SW480 (cell line): ENCODE measurements around the gene SLC22A1.
"Not testable (repeated sequence)": the region's sequence is repeated elsewhere in the genome, so short reads cannot be mapped to it uniquely, and the experiment has no call there.

Source experiments
- DNase-seq: peaks from one replicate; pipeline ENCODE4 v3.0.0-alpha.2; 2016; ENCODE audit warnings: low spot score

The SLC22A1 gene

GRCh38 chr6:160124007-160124406, 2.4 kb downstream of the SLC22A1 start:
- no peak for DNase-seq

- no peak for DNase-seq
These were observed 3.0 kb downstream of the SLC22A1 start for GRCh38 chr6:160124605-160125004.

DNA sequence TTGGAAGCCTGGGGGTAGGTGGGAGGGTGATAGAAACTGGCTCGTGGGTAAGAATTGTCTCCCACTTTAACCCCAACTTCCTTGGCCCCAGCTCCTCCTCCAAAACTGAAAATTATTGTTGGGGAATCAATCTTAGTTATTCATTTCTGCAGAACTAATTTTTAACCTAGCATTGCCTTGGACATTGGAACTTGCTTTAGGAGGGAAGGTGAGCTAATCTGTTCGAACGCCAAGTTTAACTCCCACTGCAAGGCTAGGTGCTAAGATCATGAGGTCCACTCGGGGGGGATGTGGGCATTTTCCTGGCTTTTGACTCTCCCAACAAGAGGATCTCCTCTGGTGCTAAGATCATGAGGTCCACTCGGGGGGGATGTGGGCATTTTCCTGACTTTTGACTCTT, 3.5 kb downstream of the SLC22A1 start:
- DNase-seq: not testable (repeated sequence)

DNA sequence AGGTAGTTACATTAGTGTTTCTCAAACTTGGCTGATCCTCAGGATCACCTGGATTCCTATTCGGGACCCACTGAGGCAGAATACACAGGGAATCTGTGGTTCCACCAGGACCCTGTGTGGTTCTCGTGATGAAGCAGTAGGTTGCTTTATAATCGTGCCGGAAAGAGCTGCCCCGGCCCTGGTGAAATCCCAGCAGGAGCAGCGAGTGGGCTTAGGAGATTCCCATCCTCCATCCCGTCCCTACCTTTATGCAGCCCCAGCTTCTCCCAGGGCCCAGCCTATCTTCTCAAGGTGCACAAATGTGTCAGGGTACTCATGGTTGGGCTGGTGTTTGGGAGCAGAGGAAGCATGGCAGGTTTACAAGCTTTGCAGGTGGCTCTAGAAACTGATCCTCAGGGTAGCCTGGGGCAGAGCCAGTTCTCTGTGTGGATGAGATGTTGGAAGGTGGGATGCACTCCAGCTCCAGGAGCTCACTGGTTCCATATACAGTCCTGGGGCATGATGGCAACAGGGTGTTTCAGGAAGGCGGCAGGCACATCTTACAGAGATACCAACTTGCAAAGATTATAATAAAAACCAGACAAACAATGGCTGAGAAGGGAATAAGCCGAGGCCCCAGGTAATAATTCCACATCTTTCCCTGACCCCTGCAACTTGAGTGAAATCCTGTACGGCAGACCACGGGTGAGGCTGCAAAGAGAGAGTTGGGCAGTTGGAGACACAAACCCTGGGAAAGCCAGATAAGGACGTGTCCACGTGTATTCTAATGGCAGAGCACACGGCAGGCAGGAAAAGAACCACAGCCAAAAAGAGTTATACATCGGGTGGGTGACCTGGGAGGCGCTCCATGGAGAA, 5.9 kb downstream of the SLC22A1 start:
- DNase-seq: no peak

DNA sequence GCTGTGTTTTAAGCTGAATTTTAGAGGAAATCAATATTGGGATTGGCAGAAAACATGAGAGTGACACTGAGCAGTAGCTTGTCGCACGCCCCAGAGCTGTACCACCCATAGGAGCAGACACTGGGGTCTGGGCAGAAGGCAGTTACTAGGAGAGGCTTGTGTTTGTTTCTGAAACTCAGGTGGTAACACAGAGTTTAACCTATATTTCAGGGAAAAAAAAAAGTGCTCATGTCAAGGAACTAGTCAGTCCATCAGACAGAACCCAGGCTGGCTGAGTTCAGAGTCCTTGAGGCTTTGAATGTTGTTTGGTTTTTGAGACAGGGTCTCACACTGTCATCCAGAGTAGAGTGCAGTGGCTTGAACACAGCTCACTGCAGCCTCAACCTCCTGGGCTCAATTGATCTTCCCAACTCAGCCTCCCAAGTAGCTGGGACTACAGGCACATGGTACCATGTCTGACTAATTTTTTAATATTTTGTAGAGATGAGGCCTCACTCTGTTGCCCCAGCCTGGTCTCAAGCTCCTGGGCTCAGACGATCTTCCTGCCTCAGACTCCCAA, 6.6 kb downstream of the SLC22A1 start:
- no peak for DNase-seq

GRCh38 chr6:160128879-160129516, 7.4 kb downstream of the SLC22A1 start:
- DNase-seq: no peak

GRCh38 chr6:160129881-160130615, 8.4 kb downstream of the SLC22A1 start:
- no peak for DNase-seq

DNA sequence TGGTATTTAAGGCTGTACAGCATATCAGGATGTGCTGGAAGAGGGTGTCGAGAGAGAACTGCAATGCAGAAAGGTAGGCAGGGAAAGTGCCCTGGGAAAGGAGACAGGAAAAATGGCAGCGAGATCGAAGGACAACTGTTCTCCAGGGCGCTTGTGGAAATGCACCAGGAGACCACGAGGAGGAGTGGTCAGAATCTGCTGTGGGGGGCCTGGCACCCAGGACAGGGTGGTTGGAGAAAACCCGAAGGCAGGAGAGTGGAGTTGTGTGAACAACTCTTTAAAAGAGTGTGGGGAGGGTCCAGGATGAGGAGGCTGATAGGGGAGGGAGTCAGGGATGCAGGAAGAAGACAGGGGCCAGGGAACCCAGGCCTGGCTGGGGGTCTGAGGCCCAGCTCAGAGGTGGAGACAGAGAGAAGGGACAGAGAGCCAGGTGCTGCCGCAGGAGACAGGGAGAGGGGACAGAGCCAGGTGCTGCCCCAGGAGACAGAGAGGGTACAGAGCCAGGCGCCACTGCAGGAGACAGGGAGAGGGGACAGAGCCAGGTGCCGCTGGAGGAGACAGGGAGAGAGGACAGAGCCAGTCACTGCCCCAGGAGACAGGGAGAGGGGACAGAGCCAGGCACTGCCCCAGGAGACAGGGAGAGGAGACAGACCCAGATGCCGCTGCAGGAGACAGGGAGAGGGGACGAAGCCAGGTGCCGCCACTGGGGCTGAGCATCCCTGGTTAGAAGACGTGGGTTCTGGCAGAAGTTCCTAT, 9.3 kb downstream of the SLC22A1 start:
- no peak for DNase-seq

GRCh38 chr6:160131636-160132296, 10.2 kb downstream of the SLC22A1 start:
- no peak for DNase-seq

- no peak for DNase-seq
These were observed 10.7 kb downstream of the SLC22A1 start for GRCh38 chr6:160132297-160132637.

DNA sequence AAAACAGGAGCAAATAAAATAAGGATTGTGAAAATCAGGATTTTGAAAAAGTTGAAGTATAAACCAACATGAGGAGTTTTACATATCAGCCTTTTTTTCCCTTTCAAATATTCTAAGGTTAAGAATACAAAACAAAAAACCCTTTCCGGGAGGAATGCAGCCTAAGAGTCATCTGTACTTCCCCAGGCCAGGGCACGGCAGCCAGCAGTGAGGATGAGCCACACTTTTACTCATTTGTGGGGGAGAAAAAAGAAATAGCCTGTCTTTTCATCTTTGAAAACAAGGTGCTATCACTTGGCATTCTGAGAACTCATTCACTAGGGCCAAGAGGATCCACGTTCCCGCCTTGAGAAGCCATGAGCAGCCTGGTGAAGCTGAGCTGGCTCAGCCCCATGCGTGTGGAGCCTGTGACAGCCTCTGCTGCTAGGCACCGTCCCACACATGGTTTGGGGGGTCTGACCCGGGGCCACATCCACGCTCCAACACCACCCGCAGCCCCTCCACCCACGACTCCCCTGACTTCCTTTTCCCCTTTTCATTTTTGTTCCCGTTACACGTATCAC, 11.2 kb downstream of the SLC22A1 start:
- DNase-seq: no peak

GRCh38 chr6:160133441-160134336, 12.1 kb downstream of the SLC22A1 start:
- DNase-seq: no peak

DNA sequence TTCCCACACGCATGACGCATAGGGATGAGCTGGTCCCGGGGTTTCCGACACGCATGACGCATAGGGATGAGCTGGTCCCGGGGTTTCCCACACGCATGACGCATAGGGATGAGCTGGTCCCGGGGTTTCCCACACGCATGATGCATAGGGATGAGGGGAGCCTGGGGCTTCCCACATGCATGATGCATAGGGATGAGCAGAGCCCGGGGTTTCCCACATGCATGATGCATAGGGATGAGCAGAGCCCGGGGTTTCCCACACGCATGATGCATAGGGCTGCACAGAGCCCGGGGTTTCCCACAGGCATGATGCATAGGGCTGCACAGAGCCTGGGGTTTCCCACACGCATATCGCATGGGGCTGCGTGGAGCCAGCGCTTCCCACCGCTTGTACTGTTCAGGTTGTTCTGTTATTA, 12.7 kb downstream of the SLC22A1 start:
- not testable (repeated sequence) for DNase-seq

- DNase-seq: no peak
These were observed 13.3 kb downstream of the SLC22A1 start for GRCh38 chr6:160134779-160135547.

DNA sequence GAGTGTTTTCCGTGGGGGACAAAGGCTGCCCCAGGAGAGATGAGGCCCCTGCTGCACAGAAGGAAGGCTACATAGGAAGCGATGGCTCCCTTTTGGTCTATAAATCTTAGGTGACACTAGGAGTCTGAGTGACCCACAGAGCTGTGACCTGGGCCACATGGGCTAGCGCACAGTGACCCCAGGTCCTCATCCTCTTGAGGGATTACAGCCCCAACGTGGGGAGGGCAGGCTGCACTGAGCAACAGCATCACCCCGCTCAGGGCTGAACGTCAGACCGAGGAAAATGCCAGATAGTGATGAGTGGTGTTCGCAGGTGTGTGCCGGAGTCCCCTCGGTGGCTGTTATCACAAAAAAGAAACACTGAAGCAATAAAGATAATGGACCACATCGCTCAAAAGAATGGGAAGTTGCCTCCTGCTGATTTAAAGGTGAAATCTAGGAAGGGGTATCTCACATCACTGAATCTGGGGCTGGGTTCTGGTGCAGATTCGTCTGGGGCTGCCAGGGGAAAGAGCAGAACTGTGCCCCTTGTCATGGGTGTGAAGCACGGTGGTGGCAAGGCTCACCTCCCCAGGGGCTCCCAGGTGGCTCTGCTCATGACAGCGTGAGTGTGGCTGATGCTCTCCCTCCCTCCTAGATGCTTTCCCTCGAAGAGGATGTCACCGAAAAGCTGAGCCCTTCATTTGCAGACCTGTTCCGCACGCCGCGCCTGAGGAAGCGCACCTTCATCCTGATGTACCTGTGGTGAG, 14.5 kb downstream of the SLC22A1 start:
- no peak for DNase-seq

DNA sequence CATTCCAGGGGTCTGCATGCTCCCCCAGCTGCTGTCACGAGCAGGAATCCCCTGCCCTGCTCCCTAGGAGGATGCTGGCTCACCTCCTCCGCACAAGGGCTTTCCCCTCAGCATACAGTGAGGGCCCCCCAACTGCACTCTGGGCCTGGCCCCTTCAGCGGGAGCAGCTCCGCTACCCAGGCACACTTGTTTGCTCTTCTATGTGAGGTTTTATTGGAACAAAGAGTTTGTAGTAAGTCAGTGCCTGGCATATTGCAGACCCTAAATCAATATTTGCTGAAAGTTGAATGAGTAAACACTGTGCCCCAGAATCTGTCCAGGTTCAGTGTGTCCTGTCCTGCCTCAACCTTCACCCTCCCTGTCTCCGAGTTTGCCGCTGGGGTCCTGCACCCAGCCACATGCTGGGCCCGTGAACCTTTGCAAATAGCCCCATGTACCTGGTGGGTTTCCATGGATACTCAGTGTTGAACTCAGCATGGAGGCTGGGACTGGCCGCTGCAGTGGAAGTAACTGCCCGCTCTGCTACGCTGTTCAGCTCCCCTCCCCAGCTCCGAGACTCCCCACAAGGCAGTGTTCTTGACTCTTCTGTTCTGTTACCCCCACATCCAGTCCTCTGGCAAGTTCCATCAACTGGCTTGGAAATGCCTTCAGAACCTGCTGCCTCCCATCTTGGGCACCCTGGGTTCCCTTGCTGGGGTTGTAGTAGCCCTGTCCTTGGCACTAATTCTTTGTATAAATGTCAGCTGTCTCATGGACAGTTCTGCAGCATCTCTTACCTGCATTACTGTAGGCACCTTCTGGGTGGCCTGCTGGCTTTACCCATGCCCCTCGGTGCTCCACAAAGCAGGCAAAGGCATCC, 15.7 kb downstream of the SLC22A1 start:
- no peak for DNase-seq
